Thoracic aorta (tissue), 2 donors: Measurements from ENCODE around the gene PLEKHG4. TPM values are rescaled to one million over a fixed set of nuclear protein-coding genes. Genes with fewer than 3 reads are reported as not detected.

ENCODE experiments used
- ATAC-seq: fragments of 150-250 bp; one replicate; pipeline ENCODE4 v1.8.0; 2017; ENCODE audit warnings: low read depth; ENCODE audit not compliant: insufficient number of reproducible peaks, low FRiP score
- DNase-seq: peaks from one replicate; pipeline ENCODE4 v3.0.0-alpha.2; 2020; ENCODE audit warnings: low spot score
- H3K27ac ChIP-seq, 2 donors: fragments of 200-600 bp; sonication (generic); 1 replicate in 1 of 2; 2 replicates in 1 of 2; pipeline ENCODE4 v1.5.1; 2016; ENCODE audit warnings: mild to moderate bottlenecking in 2 of 2, moderate library complexity in 2 of 2
- H3K27me3 ChIP-seq: fragments of 200-600 bp; sonication (generic); replicated peaks from 2 replicates; pipeline ENCODE4 v1.6.0; 2016; ENCODE audit warnings: mild to moderate bottlenecking; ENCODE audit not compliant: insufficient read depth
- H3K36me3 ChIP-seq: fragments of 200-600 bp; sonication (generic); one replicate; pipeline ENCODE4 v1.5.1; 2016
- H3K4me1 ChIP-seq, 2 donors: fragments of 200-600 bp; sonication (generic); 1 replicate in 1 of 2; 2 replicates in 1 of 2; pipeline versions ENCODE4 v1.5.1 to v1.6.0; 2016; ENCODE audit warnings: low read depth in 2 of 2, mild to moderate bottlenecking in 1 of 2; ENCODE audit not compliant: control insufficient read depth in 1 of 2
- H3K4me3 ChIP-seq: fragments of 200-600 bp; sonication (generic); 2 replicates; pipeline ENCODE4 v1.5.1; 2016; ENCODE audit warnings: mild to moderate bottlenecking
- H3K9me3 ChIP-seq: fragments of 200-600 bp; sonication (generic); 2 replicates; pipeline ENCODE4 v1.5.1; 2016
- CTCF ChIP-seq: fragments of 200-600 bp; sonication (generic); IDR thresholded peaks from one replicate; pipeline ENCODE4 v1.5.1; 2019; ENCODE audit warnings: antibody characterized with exemption
- total RNA-seq, 2 donors: library from RNA; depleted of rRNA; stranded (reverse); fragments of >200 nt; gene quantifications; one replicate each; pipeline versions ENCODE4 v1.1.0 to v1.2.3, GENCODE V29; 2016

The PLEKHG4 gene
- total RNA-seq, 2 donors from 2014 or later, result 3.1 to 15.6 TPM

GRCh38 chr16:67287960-67288359 is 8.6 kb downstream of the PLEKHG4 start:
- Histone ChIP-seq H3K27ac (no peak overlapping the region), H3K9me3 (no peaks in the 10 kb centered on the region), H3K27me3 (no peaks in the 10 kb centered on the region), H3K4me3 (no peak overlapping the region), H3K36me3 (no peaks in the 10 kb centered on the region), H3K4me1 (peaks cover 0 to 6% of the 10 kb centered on the region in 2 donors)
- TF ChIP-seq CTCF, result no peak
- no peak for DNase-seq
- ATAC-seq, result no peak

GRCh38 chr16:67291461-67291860 is 12.1 kb downstream of the PLEKHG4 start:
- ATAC-seq (no peak), DNase-seq (no peak)
- H3K4me1 ChIP-seq, result no peaks in the 10 kb centered on the region
- H3K9me3 ChIP-seq, result no peaks in the 10 kb centered on the region
- H3K4me3 ChIP-seq, result no peak overlapping the region
- no peaks in the 10 kb centered on the region for H3K27me3 ChIP-seq
- H3K27ac ChIP-seq, result no peak overlapping the region
- TF ChIP-seq CTCF, result no peak
- H3K36me3 ChIP-seq, result no peaks in the 10 kb centered on the region

GRCh38 chr16:67294171-67294757 is 14.9 kb downstream of the PLEKHG4 start:
- no peak overlapping the region for H3K27ac ChIP-seq

GRCh38 chr16:67294938-67295361 is 15.6 kb downstream of the PLEKHG4 start:
- Histone ChIP-seq H3K27ac (no peak overlapping the region), H3K27me3 (no peaks in the 10 kb centered on the region), H3K4me3 (no peak overlapping the region), H3K36me3 (no peaks in the 10 kb centered on the region), H3K4me1 (no peaks in the 10 kb centered on the region), H3K9me3 (no peaks in the 10 kb centered on the region)
- no peak for ATAC-seq
- TF ChIP-seq CTCF, result no peak
- DNase-seq, result no peak

More at GRCh38 chr16:67294171-67294757, 14.9 kb downstream of the PLEKHG4 start:
- no peaks in the 10 kb centered on the region for H3K36me3 ChIP-seq
- H3K27me3 ChIP-seq, result no peaks in the 10 kb centered on the region
- H3K4me1 ChIP-seq, result no peaks in the 10 kb centered on the region
- no peak overlapping the region for H3K4me3 ChIP-seq
- H3K9me3 ChIP-seq, result no peaks in the 10 kb centered on the region
- TF ChIP-seq CTCF, result no peak
- ATAC-seq (no peak), DNase-seq (no peak)

GRCh38 chr16:67296420-67296819 is 17.1 kb downstream of the PLEKHG4 start:
- DNase-seq (no peak), ATAC-seq (no peak)
- Histone ChIP-seq H3K27ac (no peak overlapping the region), H3K9me3 (no peaks in the 10 kb centered on the region), H3K36me3 (no peaks in the 10 kb centered on the region), H3K27me3 (no peaks in the 10 kb centered on the region), H3K4me1 (peaks cover 2 to 6% of the 10 kb centered on the region in 2 donors), H3K4me3 (no peak overlapping the region)
- TF ChIP-seq CTCF, result no peak
